T-helper 17 cell (primary cell): ENCODE data around the gene COL4A1. TPM values are rescaled to one million over a fixed set of nuclear protein-coding genes. Genes with fewer than 3 reads are reported as not detected.

Source experiments
- ATAC-seq: fragments of 150-1000 bp; cut with Tn5 transposase; 2 replicates; pipeline ENCODE4 v1.10.0; 2021; ENCODE audit warnings: mild to moderate bottlenecking, moderate library complexity
- DNase-seq, 3 donors: peaks; one replicate each; pipeline versions ENCODE4 v3.0.0 to v3.0.0-alpha.2; 2020 to 2021
- H3K9me3 ChIP-seq: one replicate; pipeline ENCODE4 v1.7.0; 2013; ENCODE audit warnings: low read length, mild to moderate bottlenecking; ENCODE audit not compliant: control insufficient read depth, poor library complexity, severe bottlenecking
- H3K27ac Mint-ChIP-seq: one replicate; pipeline ENCODE4 v1.8.0; 2022; ENCODE audit warnings: mild to moderate bottlenecking, moderate library complexity, mixed read lengths
- H3K27me3 Mint-ChIP-seq: one replicate; pipeline ENCODE4 v1.8.0; 2022; ENCODE audit warnings: mixed read lengths
- H3K36me3 Mint-ChIP-seq: one replicate; pipeline ENCODE4 v1.8.0; 2022; ENCODE audit warnings: low read depth, mixed read lengths
- H3K4me1 Mint-ChIP-seq: one replicate; pipeline ENCODE4 v1.8.0; 2022; ENCODE audit warnings: mild to moderate bottlenecking, mixed read lengths
- H3K4me3 Mint-ChIP-seq: one replicate; pipeline ENCODE4 v1.8.0; 2022; ENCODE audit warnings: mild to moderate bottlenecking, moderate library complexity, mixed read lengths
- total RNA-seq, 4 donors: library from RNA in 2 of 4; stranded (reverse) in 2 of 4; gene quantifications; one replicate each; pipeline ENCODE4 v1.2.3 and lab custom pipeline; 2022 to 2026

COL4A1 gene
- total RNA-seq, 2 donors from 2014 or later: 0.37 TPM; not detected in 1

GRCh38 chr13:110183910-110184309, 123.0 kb downstream of the COL4A1 start:
- DNase-seq: no peak
- Mint-ChIP-seq H3K27ac (no peak overlapping the region), H3K4me3 (no peak overlapping the region), H3K4me1 (no peaks in the 10 kb centered on the region), H3K27me3 (peaks cover 35% of the 10 kb centered on the region), H3K36me3 (no peaks in the 10 kb centered on the region)
- no peak for ATAC-seq
- no peaks in the 10 kb centered on the region for H3K9me3 ChIP-seq

GRCh38 chr13:110182461-110182860, 124.5 kb downstream of the COL4A1 start:
- ATAC-seq: no peak
- no peaks in the 10 kb centered on the region for H3K4me1 Mint-ChIP-seq

GRCh38 chr13:110182003-110182402, 125.0 kb downstream of the COL4A1 start:
- ATAC-seq: no peak
- no peaks in the 10 kb centered on the region for H3K9me3 ChIP-seq

More at GRCh38 chr13:110182461-110182860, 124.5 kb downstream of the COL4A1 start:
- Mint-ChIP-seq H3K27ac (no peak overlapping the region), H3K36me3 (no peaks in the 10 kb centered on the region), H3K4me3 (no peak overlapping the region), H3K27me3 (peaks cover 22% of the 10 kb centered on the region)
- H3K9me3 ChIP-seq: no peaks in the 10 kb centered on the region
- DNase-seq: no peak

GRCh38 chr13:110179857-110180147, 127.2 kb downstream of the COL4A1 start:
- DNase-seq (no peak), ATAC-seq (no peak)
- Mint-ChIP-seq H3K36me3 (no peaks in the 10 kb centered on the region), H3K4me1 (no peaks in the 10 kb centered on the region), H3K4me3 (no peak overlapping the region), H3K27ac (no peak overlapping the region), H3K27me3 (peaks cover 8% of the 10 kb centered on the region)
- no peaks in the 10 kb centered on the region for H3K9me3 ChIP-seq

More at GRCh38 chr13:110182003-110182402, 125.0 kb downstream of the COL4A1 start:
- no peak overlapping the region for H3K27ac Mint-ChIP-seq
- no peaks in the 10 kb centered on the region for H3K4me1 Mint-ChIP-seq
- H3K4me3 Mint-ChIP-seq: no peak overlapping the region
- H3K27me3 Mint-ChIP-seq: peaks cover 18% of the 10 kb centered on the region
- no peak for DNase-seq
- no peaks in the 10 kb centered on the region for H3K36me3 Mint-ChIP-seq

- H3K36me3 Mint-ChIP-seq: no peaks in the 10 kb centered on the region
- H3K4me1 Mint-ChIP-seq: no peaks in the 10 kb centered on the region
- peaks cover 8% of the 10 kb centered on the region for H3K27me3 Mint-ChIP-seq
- DNase-seq (no peak), ATAC-seq (no peak)
- H3K4me3 Mint-ChIP-seq: no peak overlapping the region
- no peaks in the 10 kb centered on the region for H3K9me3 ChIP-seq
- no peak overlapping the region for H3K27ac Mint-ChIP-seq
Measured at GRCh38 chr13:110179116-110179856, 127.7 kb downstream of the COL4A1 start.

GRCh38 chr13:110177790-110178189, 129.2 kb downstream of the COL4A1 start:
- Mint-ChIP-seq H3K4me3 (no peak overlapping the region), H3K4me1 (no peaks in the 10 kb centered on the region), H3K36me3 (no peaks in the 10 kb centered on the region), H3K27me3 (peaks cover 8% of the 10 kb centered on the region), H3K27ac (no peak overlapping the region)
- ATAC-seq (no peak), DNase-seq (no peak)
- no peaks in the 10 kb centered on the region for H3K9me3 ChIP-seq

GRCh38 chr13:110176431-110176830, 130.5 kb downstream of the COL4A1 start:
- Mint-ChIP-seq H3K36me3 (no peaks in the 10 kb centered on the region), H3K27me3 (peaks cover 8% of the 10 kb centered on the region), H3K4me3 (no peak overlapping the region), H3K27ac (no peak overlapping the region), H3K4me1 (no peaks in the 10 kb centered on the region)
- no peak for ATAC-seq
- no peak for DNase-seq
- H3K9me3 ChIP-seq: no peaks in the 10 kb centered on the region

GRCh38 chr13:110173247-110173818, 133.6 kb downstream of the COL4A1 start:
- Mint-ChIP-seq H3K4me1 (no peaks in the 10 kb centered on the region), H3K27ac (no peak overlapping the region), H3K27me3 (no peaks in the 10 kb centered on the region), H3K36me3 (no peaks in the 10 kb centered on the region), H3K4me3 (no peak overlapping the region)
- ATAC-seq (no peak), DNase-seq (no peak)
- no peaks in the 10 kb centered on the region for H3K9me3 ChIP-seq

- Mint-ChIP-seq H3K36me3 (no peaks in the 10 kb centered on the region), H3K4me3 (no peak overlapping the region), H3K27me3 (peaks cover 12% of the 10 kb centered on the region), H3K4me1 (no peaks in the 10 kb centered on the region), H3K27ac (no peak overlapping the region)
- ATAC-seq (no peak), DNase-seq (no peak)
- H3K9me3 ChIP-seq: no peaks in the 10 kb centered on the region
Measured at GRCh38 chr13:110170882-110171281, 136.1 kb downstream of the COL4A1 start.

GRCh38 chr13:110170020-110170790, 136.8 kb downstream of the COL4A1 start:
- no peaks in the 10 kb centered on the region for H3K36me3 Mint-ChIP-seq
- ATAC-seq (no peak), DNase-seq (no peak)
- H3K4me1 Mint-ChIP-seq: no peaks in the 10 kb centered on the region
- peaks cover 19% of the 10 kb centered on the region for H3K27me3 Mint-ChIP-seq
- H3K4me3 Mint-ChIP-seq: no peak overlapping the region
- no peaks in the 10 kb centered on the region for H3K9me3 ChIP-seq
- no peak overlapping the region for H3K27ac Mint-ChIP-seq

- H3K9me3 ChIP-seq: no peaks in the 10 kb centered on the region
- Mint-ChIP-seq H3K4me1 (no peaks in the 10 kb centered on the region), H3K27me3 (peaks cover 19% of the 10 kb centered on the region), H3K27ac (no peak overlapping the region), H3K4me3 (no peak overlapping the region), H3K36me3 (no peaks in the 10 kb centered on the region)
- DNase-seq (no peak), ATAC-seq (no peak)
Measured at GRCh38 chr13:110168999-110169933, 137.7 kb downstream of the COL4A1 start.

GRCh38 chr13:110166598-110166997, 140.4 kb downstream of the COL4A1 start:
- H3K27me3 Mint-ChIP-seq: peaks cover 19% of the 10 kb centered on the region
- H3K27ac Mint-ChIP-seq: no peak overlapping the region
- DNase-seq (no peak), ATAC-seq (no peak)
- peaks cover 2% of the 10 kb centered on the region for H3K4me1 Mint-ChIP-seq
- no peak overlapping the region for H3K4me3 Mint-ChIP-seq
- no peaks in the 10 kb centered on the region for H3K9me3 ChIP-seq
- H3K36me3 Mint-ChIP-seq: no peaks in the 10 kb centered on the region

- no peaks in the 10 kb centered on the region for H3K9me3 ChIP-seq
Measured at GRCh38 chr13:110164706-110165105, 142.3 kb downstream of the COL4A1 start.

More at GRCh38 chr13:110164706-110165105, 142.3 kb downstream of the COL4A1 start:
- Mint-ChIP-seq H3K4me3 (no peak overlapping the region), H3K36me3 (no peaks in the 10 kb centered on the region), H3K27ac (no peak overlapping the region), H3K27me3 (peaks cover 19% of the 10 kb centered on the region), H3K4me1 (peaks cover 2% of the 10 kb centered on the region)
- ATAC-seq (no peak), DNase-seq (no peak)
